ENCODE results near the gene C11orf68. TPM values are rescaled to one million over a fixed set of nuclear protein-coding genes. Genes with fewer than 3 reads are reported as not detected.

Gene C11orf68
- total RNA-seq, 1 donor from 2014 or later, result 34.9 TPM

DNA sequence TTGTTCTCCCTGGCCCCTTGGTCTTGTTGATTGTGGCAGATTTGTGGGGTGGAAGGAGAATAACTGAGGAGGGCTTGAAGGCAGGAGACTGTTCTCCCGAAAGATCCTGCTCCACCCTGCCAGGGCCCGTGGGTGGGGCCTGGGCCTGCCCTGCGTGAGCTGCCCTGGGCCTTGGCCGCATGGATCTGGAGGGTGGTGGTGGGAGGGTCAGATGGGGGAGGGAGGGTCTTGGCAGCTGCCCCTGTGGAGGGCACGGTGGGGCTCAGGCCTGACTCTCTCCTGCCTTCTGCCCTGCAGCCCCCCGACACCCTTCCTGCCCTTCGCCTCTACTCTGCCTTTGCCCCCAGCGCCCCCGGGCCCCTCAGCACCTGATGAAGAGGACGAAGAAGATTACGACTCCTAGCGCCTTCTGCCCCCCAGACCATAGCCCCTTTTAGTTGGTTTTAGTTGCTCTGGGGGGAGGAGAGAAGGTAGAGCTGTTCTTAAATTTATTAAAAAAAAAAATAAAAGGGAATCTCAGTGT lies 2.2 kb upstream of the C11orf68 start:
- Mint-ChIP-seq H3K9me3 (no peaks in the 10 kb centered on the region), H3K36me3 (peaks cover 18% of the 10 kb centered on the region), H3K4me1 (peaks cover 21% of the 10 kb centered on the region), H3K27ac (no peak overlapping the region), H3K4me3 (peak overlapping the region; percentile 86), H3K27me3 (ENCODE audit: low read depth) (no peaks in the 10 kb centered on the region)
- TF ChIP-seq, protein P1, sequence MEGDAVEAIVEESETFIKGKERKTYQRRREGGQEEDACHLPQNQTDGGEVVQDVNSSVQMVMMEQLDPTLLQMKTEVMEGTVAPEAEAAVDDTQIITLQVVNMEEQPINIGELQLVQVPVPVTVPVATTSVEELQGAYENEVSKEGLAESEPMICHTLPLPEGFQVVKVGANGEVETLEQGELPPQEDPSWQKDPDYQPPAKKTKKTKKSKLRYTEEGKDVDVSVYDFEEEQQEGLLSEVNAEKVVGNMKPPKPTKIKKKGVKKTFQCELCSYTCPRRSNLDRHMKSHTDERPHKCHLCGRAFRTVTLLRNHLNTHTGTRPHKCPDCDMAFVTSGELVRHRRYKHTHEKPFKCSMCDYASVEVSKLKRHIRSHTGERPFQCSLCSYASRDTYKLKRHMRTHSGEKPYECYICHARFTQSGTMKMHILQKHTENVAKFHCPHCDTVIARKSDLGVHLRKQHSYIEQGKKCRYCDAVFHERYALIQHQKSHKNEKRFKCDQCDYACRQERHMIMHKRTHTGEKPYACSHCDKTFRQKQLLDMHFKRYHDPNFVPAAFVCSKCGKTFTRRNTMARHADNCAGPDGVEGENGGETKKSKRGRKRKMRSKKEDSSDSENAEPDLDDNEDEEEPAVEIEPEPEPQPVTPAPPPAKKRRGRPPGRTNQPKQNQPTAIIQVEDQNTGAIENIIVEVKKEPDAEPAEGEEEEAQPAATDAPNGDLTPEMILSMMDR (IDR thresholded peaks at IDR 0.05; ENCODE audit: unreplicated experiment), result no peak
- DNase-seq (ENCODE audit: low spot score in 2 of 2, unreplicated experiment in 2 of 2), result no peak

GRCh38 chr11:65920372-65920802 lies 1.5 kb upstream of the C11orf68 start:
- peak overlapping the region; percentile 77 for H3K27ac Mint-ChIP-seq
- H3K4me1 Mint-ChIP-seq, result peaks cover 25% of the 10 kb centered on the region
- TF ChIP-seq, protein P1 (IDR thresholded peaks at IDR 0.05; ENCODE audit: unreplicated experiment), result no peak
- no peaks in the 10 kb centered on the region for H3K27me3 Mint-ChIP-seq (ENCODE audit: low read depth)
- no peaks in the 10 kb centered on the region for H3K9me3 Mint-ChIP-seq
- H3K4me3 Mint-ChIP-seq, result peak overlapping the region; percentile 86
- H3K36me3 Mint-ChIP-seq, result peaks cover 18% of the 10 kb centered on the region
- DNase-seq (ENCODE audit: low spot score in 2 of 2, unreplicated experiment in 2 of 2), result no peak

- DNase-seq (ENCODE audit: low spot score in 2 of 2, unreplicated experiment in 2 of 2), result peak in 1 of 2 experiments; percentile 62
- TF ChIP-seq, protein P1 (IDR thresholded peaks at IDR 0.05; ENCODE audit: unreplicated experiment), result no peak
- no peaks in the 10 kb centered on the region for H3K9me3 Mint-ChIP-seq
- peaks cover 31% of the 10 kb centered on the region for H3K4me1 Mint-ChIP-seq
- peak overlapping the region; percentile 86 for H3K4me3 Mint-ChIP-seq
- peaks cover 18% of the 10 kb centered on the region for H3K36me3 Mint-ChIP-seq
- H3K27me3 Mint-ChIP-seq (ENCODE audit: low read depth), result no peaks in the 10 kb centered on the region
- peak overlapping the region; percentile 77 for H3K27ac Mint-ChIP-seq
Observed at GRCh38 chr11:65919573-65920371, 910 bp upstream of the C11orf68 start.

- Mint-ChIP-seq H3K36me3 (peaks cover 18% of the 10 kb centered on the region), H3K27ac (peak within 1 kb of the TSS; percentile 77), H3K27me3 (ENCODE audit: low read depth) (no peaks in the 10 kb centered on the region), H3K4me1 (peaks cover 33% of the 10 kb centered on the region), H3K4me3 (peak within 1 kb of the TSS; percentile 86), H3K9me3 (no peaks in the 10 kb centered on the region)
- TF ChIP-seq, protein P1 (IDR thresholded peaks at IDR 0.05; ENCODE audit: unreplicated experiment), result no peak
- peak; percentile 98 to 100 for DNase-seq (ENCODE audit: low spot score in 2 of 2, unreplicated experiment in 2 of 2)
Observed at GRCh38 chr11:65919141-65919572, 295 bp upstream of the C11orf68 start, which contains the start of gene DRAP1. DRAP1 (plus strand) TSS chr11:65919426; CDS start chr11:65919502, 76 bp downstream.

- H3K27ac Mint-ChIP-seq, result peak overlapping the region; percentile 81
- DNase-seq (ENCODE audit: low spot score in 2 of 2, unreplicated experiment in 2 of 2), result no peak
- H3K27me3 Mint-ChIP-seq (ENCODE audit: low read depth), result no peaks in the 10 kb centered on the region
- TF ChIP-seq, protein P1 (IDR thresholded peaks at IDR 0.05; ENCODE audit: unreplicated experiment), result no peak
- H3K4me1 Mint-ChIP-seq, result peaks cover 33% of the 10 kb centered on the region
- H3K9me3 Mint-ChIP-seq, result no peaks in the 10 kb centered on the region
- H3K36me3 Mint-ChIP-seq, result peaks cover 11% of the 10 kb centered on the region
- peak overlapping the region; percentile 80 for H3K4me3 Mint-ChIP-seq
Observed at GRCh38 chr11:65917434-65918210, 1.2 kb downstream of the C11orf68 start.

All from mesothelial cell of epicardium (in vitro differentiated cells).